CD4-positive, alpha-beta T cell (primary cell): ENCODE results near the gene PLEKHN1. TPM values are rescaled to one million over a fixed set of nuclear protein-coding genes. Genes with fewer than 3 reads are reported as not detected.
"Not testable (repeated sequence)": the region's sequence is repeated elsewhere in the genome, so short reads cannot be mapped to it uniquely, and the experiment has no call there.

Source experiments
- ATAC-seq: fragments of 200-7000 bp; cut with Tn5 transposase; one replicate; pipeline ENCODE4 v1.10.0; 2022; ENCODE audit warnings: mild to moderate bottlenecking; ENCODE audit not compliant: poor library complexity
- CTCF ChIA-PET: fragments of 350-600 bp; sonication (Branson Sonifier 250); formaldehyde crosslinking; loops from one replicate; lab custom pipeline; 2021; ENCODE audit warnings: antibody characterized with exemption, inconsistent platforms; lab: Charles Lee
- POLR2A ChIA-PET: fragments of 350-600 bp; sonication (Branson Sonifier 250); formaldehyde crosslinking; loops from one replicate; lab custom pipeline; 2021; ENCODE audit warnings: antibody characterized with exemption, inconsistent platforms; lab: Charles Lee
- DNase-seq, 14 experiments: peaks; one replicate each; pipeline ENCODE4 v3.0.0-alpha.2; 2013 to 2020; ENCODE audit warnings: mixed read lengths in 2 of 14
- H3K27ac ChIP-seq, 2 donors: one replicate each; pipeline versions ENCODE4 v1.5.1 to v1.7.0; 2013; ENCODE audit warnings: low read length in 2 of 2, low read depth in 1 of 2, mild to moderate bottlenecking in 1 of 2
- H3K27me3 ChIP-seq, 2 experiments: 1 replicate in 1 of 2; 2 replicates in 1 of 2; pipeline versions ENCODE4 v1.6.1 to v1.7.0; 2013; ENCODE audit warnings: low read length in 2 of 2, control low read depth in 1 of 2, mild to moderate bottlenecking in 1 of 2, moderate library complexity in 1 of 2; ENCODE audit not compliant: insufficient read depth in 2 of 2, control insufficient read depth in 1 of 2
- H3K36me3 ChIP-seq: one replicate; pipeline ENCODE4 v1.6.1; 2013; ENCODE audit warnings: low read length, control low read depth; ENCODE audit not compliant: insufficient read depth
- H3K4me1 ChIP-seq: one replicate; pipeline ENCODE4 v1.6.1; 2013; ENCODE audit warnings: low read length, control low read depth; ENCODE audit not compliant: insufficient read depth
- H3K4me3 ChIP-seq: one replicate; pipeline ENCODE4 v1.5.1; 2013; ENCODE audit warnings: mild to moderate bottlenecking, low read length, moderate library complexity
- H3K9me3 ChIP-seq, 2 experiments: 1 replicate in 1 of 2; 2 replicates in 1 of 2; pipeline versions ENCODE4 v1.6.1 to v1.7.0; 2013; ENCODE audit warnings: low read length in 2 of 2, mild to moderate bottlenecking in 2 of 2, control low read depth in 1 of 2, moderate library complexity in 1 of 2; ENCODE audit not compliant: control insufficient read depth in 1 of 2, insufficient read depth in 1 of 2
- H3K27ac Mint-ChIP-seq: one replicate; pipeline ENCODE4 v1.8.0; 2020; ENCODE audit warnings: mixed read lengths
- H3K27me3 Mint-ChIP-seq: one replicate; pipeline ENCODE4 v1.8.0; 2021; ENCODE audit warnings: mixed read lengths
- H3K36me3 Mint-ChIP-seq: one replicate; pipeline ENCODE4 v1.8.0; 2021; ENCODE audit warnings: low read depth, mixed read lengths
- H3K4me1 Mint-ChIP-seq: one replicate; pipeline ENCODE4 v1.8.0; 2021; ENCODE audit warnings: low read depth, mixed read lengths
- H3K4me3 Mint-ChIP-seq: one replicate; pipeline ENCODE4 v1.8.0; 2020; ENCODE audit warnings: mild to moderate bottlenecking, mixed read lengths
- H3K9me3 Mint-ChIP-seq: one replicate; pipeline ENCODE4 v1.8.0; 2020; ENCODE audit warnings: mixed read lengths
- CTCF ChIP-seq: fragments of 200-600 bp; IDR thresholded peaks from one replicate; pipeline ENCODE4 v1.8.0; 2022; ENCODE audit warnings: antibody characterized with exemption, mild to moderate bottlenecking
- intact Hi-C, 2 experiments: fragments of 100-400 bp; cut with DNase I in 1 of 2; cut with micrococcal nuclease in 1 of 2; formaldehyde crosslinking; loops; one replicate each; pipeline versions ENCODE4 v1.15.1 to v1.9.0; 2023 to 2025; cut with DNase I, micrococcal nuclease
- total RNA-seq, 174 experiments: library from RNA in 2 of 174; stranded (reverse) in 2 of 174; gene quantifications; one replicate each; pipeline ENCODE4 v1.2.3 and lab custom pipeline; 2021 to 2026

The PLEKHN1 gene
- total RNA-seq, 2 experiments from 2014 or later, result 0.69 to 0.95 TPM

GRCh38 chr1:1011396-1011949, 45.2 kb downstream of the PLEKHN1 start:
- no peak for ATAC-seq
- CTCF ChIA-PET, result interaction anchor here (2.7 kb wide), 1 partner anchor 10 kb away, joined by 13 read pairs; no protein-coding TSS in a partner anchor
- peaks cover 23% of the 10 kb centered on the region for H3K4me1 ChIP-seq
- DNase-seq, result peak in 1 of 14 experiments; percentile 11
- Mint-ChIP-seq H3K27ac (peak overlapping the region; percentile 20), H3K4me3 (no peak overlapping the region), H3K36me3 (peaks cover 6% of the 10 kb centered on the region), H3K9me3 (no peaks in the 10 kb centered on the region), H3K27me3 (peaks cover 9% of the 10 kb centered on the region), H3K4me1 (peaks cover 23% of the 10 kb centered on the region)
- H3K27me3 ChIP-seq, result peaks cover 0 to 5% of the 10 kb centered on the region in 2 experiments
- peaks cover 0 to 8% of the 10 kb centered on the region in 2 experiments for H3K9me3 ChIP-seq
- H3K4me3 ChIP-seq, result no peak overlapping the region
- intact Hi-C loops, result no loop called here
- no peak overlapping the region for H3K27ac ChIP-seq
- POLR2A ChIA-PET, result no interaction called here
- no peaks in the 10 kb centered on the region for H3K36me3 ChIP-seq
- no peak for TF ChIP-seq CTCF

GRCh38 chr1:1012736-1013104, 46.4 kb downstream of the PLEKHN1 start:
- ATAC-seq (peak; percentile 11), DNase-seq (peak in 2 of 14 experiments; percentile 21 to 54)
- H3K27me3 Mint-ChIP-seq, H3K36me3 Mint-ChIP-seq, H3K27me3 ChIP-seq, H3K9me3 ChIP-seq, intact Hi-C loops, H3K9me3 Mint-ChIP-seq, H3K36me3 ChIP-seq: not testable (repeated sequence)
- Histone ChIP-seq H3K4me1 (peaks cover 25% of the 10 kb centered on the region), H3K27ac (peak overlapping the region; percentile 89 to 90), H3K4me3 (peak overlapping the region; percentile 87)
- H3K4me3 Mint-ChIP-seq, result peak overlapping the region; percentile 94
- POLR2A ChIA-PET, result interaction anchor here (1.0 to 1.8 kb wide), 4 partner anchors 11 to 47 kb away, joined by 4 to 7 read pairs (median 6); partner anchors contain the start of gene HES4
- CTCF ChIA-PET, result interaction anchor here (0.6 to 2.7 kb wide), 3 partner anchors 11 to 29 kb away, joined by 3 to 13 read pairs (median 7); no protein-coding TSS in a partner anchor
- H3K27ac Mint-ChIP-seq, result peak overlapping the region; percentile 88
- peaks cover 31% of the 10 kb centered on the region for H3K4me1 Mint-ChIP-seq

GRCh38 chr1:1013105-1013921, 47.0 kb downstream of the PLEKHN1 start, which contains the start of gene ISG15:
Gene ISG15 (plus strand): TSS chr1:1013497. CDS start chr1:1013574, 77 bp downstream.
- ChIA-PET CTCF (interaction anchor here (0.6 to 2.7 kb wide), 5 partner anchors 12 to 98 kb away, joined by 3 to 13 read pairs (median 4); no protein-coding TSS in a partner anchor), POLR2A (interaction anchor here (0.6 to 1.8 kb wide), 8 partner anchors 9 to 342 kb away, joined by 3 to 7 read pairs (median 4); partner anchors contain the start of genes C1orf159 and HES4)
- peaks cover 0 to 3% of the 10 kb centered on the region in 2 experiments for H3K9me3 ChIP-seq
- H3K4me1 ChIP-seq, result peaks cover 25% of the 10 kb centered on the region
- intact Hi-C loops, result no loop called here
- H3K4me3 ChIP-seq, result peak within 1 kb of the TSS; percentile 87
- peak; percentile 81 to 95 (median 86) for DNase-seq
- Mint-ChIP-seq H3K4me3 (peak within 1 kb of the TSS; percentile 94), H3K27ac (peak within 1 kb of the TSS; percentile 88), H3K9me3 (no peaks in the 10 kb centered on the region), H3K36me3 (peaks cover 6% of the 10 kb centered on the region), H3K4me1 (peaks cover 31% of the 10 kb centered on the region), H3K27me3 (peaks cover 5% of the 10 kb centered on the region)
- no peaks in the 10 kb centered on the region for H3K36me3 ChIP-seq
- H3K27ac ChIP-seq, result peak within 1 kb of the TSS; percentile 89 to 90
- TF ChIP-seq CTCF, result no peak
- H3K27me3 ChIP-seq, result no peaks in the 10 kb centered on the region
- peak; percentile 96 for ATAC-seq
